Fibroblast of pulmonary artery (primary cell): ENCODE results near the gene SYT2.
A peak's percentile ranks its signal among the peaks of the same experiment; 100 is the strongest.
"Not testable (repeated sequence)": the region's sequence is repeated elsewhere in the genome, so short reads cannot be mapped to it uniquely, and the experiment has no call there.

Source experiments
- DNase-seq: peaks from one replicate; pipeline ENCODE4 v3.0.0-alpha.2; 2010; ENCODE audit warnings: low read depth
- H3K4me3 ChIP-seq: replicated peaks from 2 replicates; pipeline ENCODE4 v1.5.1; 2011; ENCODE audit warnings: low read depth, mild to moderate bottlenecking, control low read depth, low read length, moderate library complexity
- CTCF ChIP-seq: IDR thresholded peaks from 2 replicates; pipeline ENCODE4 v1.5.1; 2011; ENCODE audit warnings: mild to moderate bottlenecking, control low read depth, low read length, inconsistent platforms; ENCODE audit errors: missing control alignments

SYT2 gene

GRCh38 chr1:202561726-202562443, 148.4 kb downstream of the SYT2 start:
- no peak for DNase-seq
- peak; percentile 5 for TF ChIP-seq CTCF
- H3K4me3 ChIP-seq = no peak overlapping the region

- no peak for DNase-seq
- no peak for TF ChIP-seq CTCF
- no peak overlapping the region for H3K4me3 ChIP-seq
These were observed 149.0 kb downstream of the SYT2 start for GRCh38 chr1:202561240-202561639.

GRCh38 chr1:202557662-202558061, 152.6 kb downstream of the SYT2 start:
- DNase-seq, H3K4me3 ChIP-seq: not testable (repeated sequence)

- not testable (repeated sequence) for DNase-seq, H3K4me3 ChIP-seq
These were observed 154.2 kb downstream of the SYT2 start for GRCh38 chr1:202556037-202556436.

- not testable (repeated sequence) for H3K4me3 ChIP-seq, DNase-seq
These were observed 155.6 kb downstream of the SYT2 start for GRCh38 chr1:202554619-202555018.

- TF ChIP-seq CTCF = no peak
- H3K4me3 ChIP-seq = no peak overlapping the region
- peak; percentile 91 for DNase-seq
These were observed 156.7 kb downstream of the SYT2 start for GRCh38 chr1:202553560-202554038.

GRCh38 chr1:202553078-202553477, 157.2 kb downstream of the SYT2 start:
- not testable (repeated sequence) for H3K4me3 ChIP-seq, DNase-seq

- not testable (repeated sequence) for DNase-seq, H3K4me3 ChIP-seq
These were observed 157.6 kb downstream of the SYT2 start for GRCh38 chr1:202552615-202553014.

GRCh38 chr1:202551683-202552082, 158.6 kb downstream of the SYT2 start:
- TF ChIP-seq CTCF = no peak
- H3K4me3 ChIP-seq = no peak overlapping the region
- no peak for DNase-seq

- DNase-seq, H3K4me3 ChIP-seq: not testable (repeated sequence)
These were observed 160.2 kb downstream of the SYT2 start for GRCh38 chr1:202550088-202550487.
